Measurements from ENCODE around the gene DAGLA. TPM values are rescaled to one million over a fixed set of nuclear protein-coding genes. Genes with fewer than 3 reads are reported as not detected.
A peak's percentile ranks its signal among the peaks of the same experiment; 100 is the strongest.
"Not testable (repeated sequence)": the region's sequence is repeated elsewhere in the genome, so short reads cannot be mapped to it uniquely, and the experiment has no call there.

DAGLA gene
- total RNA-seq, 1 experiment from 2014 or later: 4.5 TPM

- H2BK5ac ChIP-seq (ENCODE audit: insufficient read length, low read length); H2BK15ac ChIP-seq (ENCODE audit: low read depth, low read length); H3K4me3 Mint-ChIP-seq; H3K36me3 Mint-ChIP-seq (ENCODE audit: insufficient read depth in 1 of 3, low read depth in 3 of 3); H3K27me3 ChIP-seq (ENCODE audit: insufficient read depth, low read length); H3K14ac ChIP-seq (ENCODE audit: insufficient read depth, low read length); H3K18ac ChIP-seq (ENCODE audit: insufficient read length, low read depth, low read length); H2AK5ac ChIP-seq (ENCODE audit: insufficient read length, low read length); H3K27me3 Mint-ChIP-seq (ENCODE audit: low read depth); H3K23ac ChIP-seq (ENCODE audit: insufficient read length, low read depth, low read length); H3K23me2 ChIP-seq (ENCODE audit: insufficient read length, low read depth, low read length, poor library complexity, severe bottlenecking); H4K91ac ChIP-seq (ENCODE audit: insufficient read length, low read depth, low read length); H3T11ph ChIP-seq (ENCODE audit: low read length); H4K8ac ChIP-seq (replicated peaks; ENCODE audit: insufficient read length, low read depth, low read length); H3K27ac ChIP-seq (ENCODE audit: insufficient read length, low read depth, low read length); H3K4ac ChIP-seq (ENCODE audit: low read depth, low read length); H2BK20ac ChIP-seq (ENCODE audit: low read depth, low read length, poor library complexity, severe bottlenecking); H2AFZ ChIP-seq (ENCODE audit: low read length); H3K56ac ChIP-seq (ENCODE audit: insufficient read length, low read depth, low read length); H3K9me3 ChIP-seq (ENCODE audit: control insufficient read depth, low read depth, low read length); H3K79me2 ChIP-seq (ENCODE audit: insufficient read depth, low read length); H3K9ac ChIP-seq (ENCODE audit: extremely low read depth, insufficient read length, low read length); H2BK120ac ChIP-seq (ENCODE audit: low read depth, low read length, poor library complexity, severe bottlenecking); H3K27ac Mint-ChIP-seq; H3K79me1 ChIP-seq (ENCODE audit: insufficient read depth, low read depth, low read length, poor library complexity, severe bottlenecking); H3K4me2 ChIP-seq (ENCODE audit: insufficient read depth, insufficient read length, low read length); H4K20me1 ChIP-seq (ENCODE audit: control insufficient read depth, insufficient read depth, insufficient read length); H4K5ac ChIP-seq (ENCODE audit: insufficient read length, low read depth, low read length); H2BK12ac ChIP-seq (ENCODE audit: insufficient read length, low read depth, low read length); H3K4me1 ChIP-seq (ENCODE audit: insufficient read depth, low read length); H3K9me3 Mint-ChIP-seq: not testable (repeated sequence)
- peak; percentile 52 for DNase-seq
- H3K4me1 Mint-ChIP-seq: peaks cover 27 to 35% of the 10 kb centered on the region in 2 experiments
- WGBS (ENCODE audit: extremely low coverage, insufficient read length, low lambda C conversion rate): no CpG with 5 or more reads among the region's 4 CpGs
- peak; percentile 47 for TF ChIP-seq CTCF (conservative IDR thresholded peaks at IDR 0.05)
Observed at GRCh38 chr11:61660997-61661396, 19.2 kb upstream of the DAGLA start.

Measured in H9 (cell line).